Measurements from ENCODE around the gene MRPL48.
A peak's percentile ranks its signal among the peaks of the same experiment; 100 is the strongest.
"Not testable (repeated sequence)": the region's sequence is repeated elsewhere in the genome, so short reads cannot be mapped to it uniquely, and the experiment has no call there.

Gene MRPL48

GRCh38 chr11:73876424-73877310 lies 89.0 kb downstream of the MRPL48 start, which contains the start of the genes COA4 and PAAF1:
Gene COA4, minus strand, starts transcription at chr11:73876846. Its CDS starts 3,468 bp downstream, at chr11:73873378.
Gene PAAF1, plus strand, starts transcription at chr11:73876999. Its CDS starts 23 bp downstream, at chr11:73877022.
- TF ChIP-seq POLR2AphosphoS5 (IDR thresholded peaks at IDR 0.05; ENCODE audit: low read depth, low read length) (peak; percentile 98), POLR2A (IDR thresholded peaks at IDR 0.05; ENCODE audit: low read depth, low read length) (peak; percentile 97), TAF1 (IDR thresholded peaks at IDR 0.05; ENCODE audit: borderline replicate concordance, low read depth, low read length) (peak; percentile 84)
- DNase-seq (ENCODE audit: insufficient read length) (peak; percentile 88), FAIRE-seq (peak; percentile 99)

- no peak for TF ChIP-seq TAF1 (IDR thresholded peaks at IDR 0.05; ENCODE audit: borderline replicate concordance, low read depth, low read length)
- TF ChIP-seq POLR2AphosphoS5 (IDR thresholded peaks at IDR 0.05; ENCODE audit: low read depth, low read length), result no peak
- TF ChIP-seq POLR2A (IDR thresholded peaks at IDR 0.05; ENCODE audit: low read depth, low read length), result no peak
- no peak for FAIRE-seq
- DNase-seq (ENCODE audit: insufficient read length), result no peak
Measured at GRCh38 chr11:73878771-73879170, 91.1 kb downstream of the MRPL48 start.

- FAIRE-seq; DNase-seq (ENCODE audit: insufficient read length): not testable (repeated sequence)
Measured at GRCh38 chr11:73880449-73880848, 92.8 kb downstream of the MRPL48 start.

GRCh38 chr11:73883856-73884255 lies 96.2 kb downstream of the MRPL48 start:
- DNase-seq (ENCODE audit: insufficient read length), result no peak
- FAIRE-seq, result no peak
- TF ChIP-seq POLR2A (IDR thresholded peaks at IDR 0.05; ENCODE audit: low read depth, low read length) (no peak), TAF1 (IDR thresholded peaks at IDR 0.05; ENCODE audit: borderline replicate concordance, low read depth, low read length) (no peak), POLR2AphosphoS5 (IDR thresholded peaks at IDR 0.05; ENCODE audit: low read depth, low read length) (no peak)

- TF ChIP-seq POLR2A (IDR thresholded peaks at IDR 0.05; ENCODE audit: low read depth, low read length), result no peak
- no peak for TF ChIP-seq POLR2AphosphoS5 (IDR thresholded peaks at IDR 0.05; ENCODE audit: low read depth, low read length)
- TF ChIP-seq TAF1 (IDR thresholded peaks at IDR 0.05; ENCODE audit: borderline replicate concordance, low read depth, low read length), result no peak
- FAIRE-seq, result no peak
- no peak for DNase-seq (ENCODE audit: insufficient read length)
Measured at GRCh38 chr11:73888244-73888643, 100.6 kb downstream of the MRPL48 start.

- TF ChIP-seq POLR2A (IDR thresholded peaks at IDR 0.05; ENCODE audit: low read depth, low read length), result no peak
- TF ChIP-seq POLR2AphosphoS5 (IDR thresholded peaks at IDR 0.05; ENCODE audit: low read depth, low read length), result no peak
- no peak for TF ChIP-seq TAF1 (IDR thresholded peaks at IDR 0.05; ENCODE audit: borderline replicate concordance, low read depth, low read length)
- DNase-seq (ENCODE audit: insufficient read length), result no peak
- no peak for FAIRE-seq
Measured at GRCh38 chr11:73889019-73889418, 101.3 kb downstream of the MRPL48 start.

GRCh38 chr11:73889536-73889935 lies 101.9 kb downstream of the MRPL48 start:
- DNase-seq (ENCODE audit: insufficient read length), result no peak
- no peak for TF ChIP-seq POLR2AphosphoS5 (IDR thresholded peaks at IDR 0.05; ENCODE audit: low read depth, low read length)
- no peak for FAIRE-seq

GRCh38 chr11:73893041-73893440 lies 105.4 kb downstream of the MRPL48 start:
- DNase-seq (ENCODE audit: insufficient read length) (no peak), FAIRE-seq (no peak)
- TF ChIP-seq POLR2AphosphoS5 (IDR thresholded peaks at IDR 0.05; ENCODE audit: low read depth, low read length) (no peak), POLR2A (IDR thresholded peaks at IDR 0.05; ENCODE audit: low read depth, low read length) (no peak), TAF1 (IDR thresholded peaks at IDR 0.05; ENCODE audit: borderline replicate concordance, low read depth, low read length) (no peak)

- no peak for TF ChIP-seq POLR2AphosphoS5 (IDR thresholded peaks at IDR 0.05; ENCODE audit: low read depth, low read length)
- TF ChIP-seq POLR2A (IDR thresholded peaks at IDR 0.05; ENCODE audit: low read depth, low read length), result no peak
- no peak for TF ChIP-seq TAF1 (IDR thresholded peaks at IDR 0.05; ENCODE audit: borderline replicate concordance, low read depth, low read length)
- DNase-seq (ENCODE audit: insufficient read length) (no peak), FAIRE-seq (no peak)
Measured at GRCh38 chr11:73894725-73895335, 107.2 kb downstream of the MRPL48 start.

GRCh38 chr11:73902303-73902702 lies 114.6 kb downstream of the MRPL48 start:
- FAIRE-seq, result no peak
- TF ChIP-seq POLR2AphosphoS5 (IDR thresholded peaks at IDR 0.05; ENCODE audit: low read depth, low read length) (no peak), TAF1 (IDR thresholded peaks at IDR 0.05; ENCODE audit: borderline replicate concordance, low read depth, low read length) (no peak), POLR2A (IDR thresholded peaks at IDR 0.05; ENCODE audit: low read depth, low read length) (no peak)
- no peak for DNase-seq (ENCODE audit: insufficient read length)

GRCh38 chr11:73907191-73907590 lies 119.5 kb downstream of the MRPL48 start:
- no peak for FAIRE-seq
- TF ChIP-seq POLR2AphosphoS5 (IDR thresholded peaks at IDR 0.05; ENCODE audit: low read depth, low read length), result no peak
- no peak for TF ChIP-seq TAF1 (IDR thresholded peaks at IDR 0.05; ENCODE audit: borderline replicate concordance, low read depth, low read length)
- TF ChIP-seq POLR2A (IDR thresholded peaks at IDR 0.05; ENCODE audit: low read depth, low read length), result no peak
- no peak for DNase-seq (ENCODE audit: insufficient read length)

GRCh38 chr11:73912026-73912425 lies 124.4 kb downstream of the MRPL48 start:
- DNase-seq (ENCODE audit: insufficient read length) (no peak), FAIRE-seq (peak; percentile 17)
- TF ChIP-seq POLR2AphosphoS5 (IDR thresholded peaks at IDR 0.05; ENCODE audit: low read depth, low read length) (no peak), TAF1 (IDR thresholded peaks at IDR 0.05; ENCODE audit: borderline replicate concordance, low read depth, low read length) (no peak), POLR2A (IDR thresholded peaks at IDR 0.05; ENCODE audit: low read depth, low read length) (no peak)

Measured in GM12892 (cell line).